RWPE2 (cell line): ENCODE measurements around the gene STN1.

Experiments
- ATAC-seq: fragments of 200-7000 bp; cut with Tn5 transposase; 3 replicates; pipeline ENCODE4 v1.9.1; 2021; ENCODE audit warnings: low read depth
- DNase-seq: peaks from one replicate; pipeline ENCODE4 v3.0.0-alpha.2; 2020; ENCODE audit warnings: low spot score
- H3K27ac ChIP-seq: fragments of 450-650 bp; 2 replicates; pipeline ENCODE4 v1.5.1; 2017; ENCODE audit warnings: mild to moderate bottlenecking; ENCODE audit not compliant: poor library complexity, severe bottlenecking
- H3K27me3 ChIP-seq: fragments of 250-450 bp; sonication (Bioruptor Pico); 2 replicates; pipeline ENCODE4 v1.5.1; 2021; ENCODE audit warnings: mild to moderate bottlenecking, moderate library complexity; ENCODE audit not compliant: insufficient read depth, poor library complexity, severe bottlenecking
- H3K36me3 ChIP-seq: fragments of 250-450 bp; sonication (Bioruptor Pico); 2 replicates; pipeline ENCODE4 v1.5.1; 2020; ENCODE audit warnings: low read depth, mild to moderate bottlenecking, moderate library complexity
- H3K4me1 ChIP-seq: fragments of 250-450 bp; sonication (Bioruptor Pico); 2 replicates; pipeline ENCODE4 v1.5.1; 2021; ENCODE audit warnings: mild to moderate bottlenecking, moderate library complexity; ENCODE audit not compliant: insufficient read depth, poor library complexity, severe bottlenecking
- H3K4me3 ChIP-seq: fragments of 250-450 bp; sonication (Bioruptor Pico); 2 replicates; pipeline ENCODE4 v1.5.1; 2021; ENCODE audit warnings: mild to moderate bottlenecking, moderate library complexity; ENCODE audit not compliant: severe bottlenecking
- H3K9me3 ChIP-seq: fragments of 250-450 bp; sonication (Bioruptor Pico); 2 replicates; pipeline ENCODE4 v1.5.1; 2021; ENCODE audit warnings: mild to moderate bottlenecking, moderate library complexity; ENCODE audit not compliant: severe bottlenecking
- TF ChIP-seq, protein P1 (sequence below): fragments of 450-650 bp; IDR thresholded peaks from one replicate; pipeline ENCODE4 v1.5.1; 2017; ENCODE audit warnings: mild to moderate bottlenecking, moderate library complexity; ENCODE audit not compliant: poor library complexity, severe bottlenecking

The STN1 gene

DNA sequence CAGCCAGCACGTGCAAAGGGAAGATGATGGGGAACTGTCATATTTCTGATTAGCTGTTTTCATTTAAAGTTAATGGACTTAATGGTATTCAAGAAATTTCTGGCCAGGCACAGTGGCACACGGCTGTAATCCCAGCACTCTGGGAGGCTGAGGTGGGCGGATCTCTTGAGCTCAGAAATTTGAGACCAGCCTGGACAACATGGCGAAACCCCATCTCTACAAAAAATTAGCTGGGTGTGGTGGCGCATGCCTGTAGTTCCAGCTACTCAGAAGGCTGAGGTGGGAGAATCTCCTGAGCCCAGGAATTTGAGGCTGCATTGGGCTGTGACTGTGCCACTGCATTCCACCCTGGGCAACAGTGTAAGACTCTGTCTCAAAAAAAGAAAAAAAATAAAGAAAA lies 18.7 kb downstream of the STN1 start:
- H3K36me3 ChIP-seq, result peaks cover 83% of the 10 kb centered on the region
- H3K27me3 ChIP-seq, result no peaks in the 10 kb centered on the region
- DNase-seq (no peak), ATAC-seq (no peak)
- H3K4me3 ChIP-seq, result no peak overlapping the region
- TF ChIP-seq, protein P1, sequence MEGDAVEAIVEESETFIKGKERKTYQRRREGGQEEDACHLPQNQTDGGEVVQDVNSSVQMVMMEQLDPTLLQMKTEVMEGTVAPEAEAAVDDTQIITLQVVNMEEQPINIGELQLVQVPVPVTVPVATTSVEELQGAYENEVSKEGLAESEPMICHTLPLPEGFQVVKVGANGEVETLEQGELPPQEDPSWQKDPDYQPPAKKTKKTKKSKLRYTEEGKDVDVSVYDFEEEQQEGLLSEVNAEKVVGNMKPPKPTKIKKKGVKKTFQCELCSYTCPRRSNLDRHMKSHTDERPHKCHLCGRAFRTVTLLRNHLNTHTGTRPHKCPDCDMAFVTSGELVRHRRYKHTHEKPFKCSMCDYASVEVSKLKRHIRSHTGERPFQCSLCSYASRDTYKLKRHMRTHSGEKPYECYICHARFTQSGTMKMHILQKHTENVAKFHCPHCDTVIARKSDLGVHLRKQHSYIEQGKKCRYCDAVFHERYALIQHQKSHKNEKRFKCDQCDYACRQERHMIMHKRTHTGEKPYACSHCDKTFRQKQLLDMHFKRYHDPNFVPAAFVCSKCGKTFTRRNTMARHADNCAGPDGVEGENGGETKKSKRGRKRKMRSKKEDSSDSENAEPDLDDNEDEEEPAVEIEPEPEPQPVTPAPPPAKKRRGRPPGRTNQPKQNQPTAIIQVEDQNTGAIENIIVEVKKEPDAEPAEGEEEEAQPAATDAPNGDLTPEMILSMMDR, result no peak
- H3K27ac ChIP-seq, result peak overlapping the region; percentile 89
- H3K4me1 ChIP-seq, result peaks cover 39% of the 10 kb centered on the region
- no peaks in the 10 kb centered on the region for H3K9me3 ChIP-seq

DNA sequence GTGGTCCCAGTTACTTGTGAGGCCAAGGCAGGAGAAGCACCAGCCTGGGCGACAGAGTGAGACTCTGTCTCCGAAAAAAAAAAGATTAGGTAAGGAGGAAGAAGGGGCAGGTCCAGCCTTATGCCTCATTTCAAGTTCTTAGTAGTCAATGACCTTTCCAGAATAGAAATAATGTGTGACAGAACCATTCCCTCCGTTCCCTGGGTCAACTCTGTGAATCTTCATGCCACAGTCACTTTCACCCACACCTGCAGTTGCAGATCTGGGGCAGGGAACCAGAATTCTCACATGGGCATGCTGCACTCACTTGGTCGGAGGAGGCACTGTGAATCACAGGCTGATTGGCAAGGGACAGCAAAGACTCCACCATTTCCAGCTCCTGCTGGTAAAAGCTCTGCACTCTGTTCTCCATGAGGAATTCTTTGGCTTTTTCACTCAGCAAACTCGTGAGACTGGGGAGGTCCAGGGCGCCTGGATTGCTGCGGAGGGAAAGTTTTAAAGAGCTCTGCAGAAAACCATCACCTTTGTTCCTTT lies 20.7 kb downstream of the STN1 start:
- Histone ChIP-seq H3K4me1 (peaks cover 47% of the 10 kb centered on the region), H3K27me3 (no peaks in the 10 kb centered on the region), H3K27ac (peak overlapping the region; percentile 89), H3K4me3 (no peak overlapping the region), H3K9me3 (no peaks in the 10 kb centered on the region), H3K36me3 (peaks cover 66% of the 10 kb centered on the region)
- no peak for DNase-seq
- TF ChIP-seq, protein P1, result no peak
- ATAC-seq, result no peak

DNA sequence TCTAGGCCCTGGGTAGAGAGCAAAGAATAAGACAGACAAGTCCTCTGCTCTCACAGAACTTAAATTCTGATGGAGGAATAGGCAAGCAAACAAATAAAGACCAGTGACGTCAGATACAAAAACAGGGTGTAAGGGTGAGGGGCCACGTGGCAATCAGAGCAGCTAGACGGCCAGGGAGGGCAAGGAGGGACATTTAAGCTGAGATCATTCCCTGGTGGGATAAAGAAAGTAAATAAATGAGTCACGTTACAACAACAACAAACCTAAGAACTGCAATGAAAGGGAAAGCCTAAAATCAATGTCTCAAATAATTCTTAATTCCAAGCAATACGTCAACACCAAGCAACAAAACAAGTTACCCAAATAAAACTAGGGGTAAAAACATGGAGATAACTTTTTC lies 21.8 kb downstream of the STN1 start:
- TF ChIP-seq, protein P1, result no peak
- DNase-seq (no peak), ATAC-seq (no peak)
- H3K4me1 ChIP-seq, result peaks cover 43% of the 10 kb centered on the region
- peak overlapping the region; percentile 67 for H3K27ac ChIP-seq
- peaks cover 69% of the 10 kb centered on the region for H3K36me3 ChIP-seq
- H3K27me3 ChIP-seq, result no peaks in the 10 kb centered on the region
- no peaks in the 10 kb centered on the region for H3K9me3 ChIP-seq
- H3K4me3 ChIP-seq, result no peak overlapping the region

DNA sequence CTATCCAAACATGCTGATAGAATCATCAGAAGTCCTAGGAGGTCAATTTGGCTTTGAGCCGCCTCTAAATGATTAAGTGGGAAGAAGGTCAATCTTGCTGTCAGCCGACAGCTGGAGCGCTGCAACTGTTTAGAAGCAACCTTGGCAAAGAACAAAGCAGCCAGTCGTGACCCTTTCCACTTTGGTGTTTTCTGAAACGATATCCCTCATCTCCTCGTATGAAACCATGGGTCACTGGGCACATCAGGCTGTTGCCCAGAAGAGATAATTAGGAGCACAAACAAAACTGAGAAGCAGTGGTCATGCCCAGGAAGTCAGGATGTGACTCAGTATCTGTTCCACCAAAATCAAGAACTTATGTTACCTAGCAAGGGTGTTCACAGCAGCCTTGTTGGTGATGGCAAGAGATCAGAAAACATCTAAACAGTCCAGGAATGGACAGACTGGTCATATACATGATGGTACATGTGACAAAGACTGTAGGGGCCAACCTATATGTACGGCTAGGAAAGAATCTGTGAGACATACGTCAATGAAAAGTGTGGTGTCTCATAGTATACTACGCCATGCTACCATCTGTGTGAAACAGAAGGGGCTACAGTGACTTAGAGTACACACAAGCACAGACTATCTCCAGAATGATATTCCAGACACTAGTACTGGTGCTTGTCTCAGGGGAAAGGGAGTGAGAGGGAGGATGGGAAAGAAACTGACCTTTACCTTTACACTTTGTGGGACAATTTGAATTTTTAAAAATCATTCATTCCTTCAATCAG lies 22.4 kb downstream of the STN1 start:
- Histone ChIP-seq H3K4me3 (no peak overlapping the region), H3K4me1 (peaks cover 37% of the 10 kb centered on the region), H3K36me3 (peaks cover 70% of the 10 kb centered on the region), H3K27ac (peak overlapping the region; percentile 67), H3K9me3 (no peaks in the 10 kb centered on the region), H3K27me3 (no peaks in the 10 kb centered on the region)
- TF ChIP-seq, protein P1, result no peak
- DNase-seq (no peak), ATAC-seq (peak; percentile 35; the same call in 2 of the 3 replicates)

DNA sequence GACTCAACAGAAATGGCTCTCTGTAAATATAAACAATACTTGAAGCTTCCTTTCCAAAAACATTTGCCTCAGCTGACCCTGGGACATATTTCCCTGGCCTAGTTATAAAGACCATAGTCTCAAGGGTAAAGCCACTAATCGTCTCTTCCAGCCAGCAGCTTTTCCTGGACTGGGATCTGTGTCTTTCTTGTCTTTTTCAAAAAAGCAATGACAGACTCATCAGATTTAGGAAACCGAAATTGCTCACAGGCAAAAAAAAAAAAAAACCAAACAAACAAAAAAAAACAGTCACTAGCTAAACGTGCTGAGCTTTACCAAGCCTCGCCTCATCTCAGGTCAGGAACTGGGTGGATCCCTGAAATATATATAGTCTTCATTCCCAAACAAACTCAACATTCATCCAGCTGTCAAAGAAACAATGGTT lies 23.5 kb downstream of the STN1 start:
- Histone ChIP-seq H3K4me3 (no peak overlapping the region), H3K27ac (peak overlapping the region; percentile 67), H3K27me3 (no peaks in the 10 kb centered on the region), H3K9me3 (no peaks in the 10 kb centered on the region), H3K4me1 (peaks cover 37% of the 10 kb centered on the region), H3K36me3 (peaks cover 70% of the 10 kb centered on the region)
- TF ChIP-seq, protein P1, result no peak
- DNase-seq (no peak), ATAC-seq (peak; percentile 19; the same call in 1 of the 3 replicates)
